GM12878 (cell line): ENCODE measurements around the gene CRELD2. TPM values are rescaled to one million over a fixed set of nuclear protein-coding genes. Genes with fewer than 3 reads are reported as not detected.

ENCODE experiments used
- ATAC-seq: fragments of 200-7000 bp; cut with Tn5 transposase; 3 replicates; pipeline ENCODE4 v1.9.1; 2020; ENCODE audit warnings: mild to moderate bottlenecking, moderate library complexity
- BruUV-seq: library from RNA; stranded (reverse); fragments of 400-500 nt; replicated peaks from 2 replicates; lab custom pipeline; 2021; lab: Mats Ljungman, UMichigan
- CTCF ChIA-PET: fragments of 300-600 bp; sonication (Branson Sonifier 250); formaldehyde crosslinking; extraction: SDS; loops from one replicate; lab custom pipeline; 2021; ENCODE audit warnings: inconsistent platforms; lab: Yijun Ruan, JAX
- POLR2A ChIA-PET: fragments of 350-600 bp; formaldehyde crosslinking; extraction: SDS; loops from one replicate; lab custom pipeline; 2021; ENCODE audit warnings: inconsistent platforms; lab: Charles Lee
- RAD21 ChIA-PET: fragments of 300-600 bp; sonication (Branson Sonifier 250); formaldehyde crosslinking; loops from one replicate; lab custom pipeline; 2023; ENCODE audit warnings: antibody characterized with exemption; ENCODE audit not compliant: unreplicated experiment; lab: Charles Lee
- SMC1A ChIA-PET: fragments of 300-600 bp; sonication (Branson Sonifier 250); formaldehyde crosslinking; loops from one replicate; lab custom pipeline; 2023; ENCODE audit not compliant: unreplicated experiment, uncharacterized antibody; lab: Charles Lee
- DNase-seq: peaks from one replicate; pipeline ENCODE4 v3.0.0-alpha.2; 2011; ENCODE audit warnings: low read depth, low spot score
- FAIRE-seq: peaks from 3 replicates; lab custom pipeline; 2011; peaks lifted over from hg19 to GRCh38; lab: Jason Lieb, UNC
- H2AFZ ChIP-seq: 2 replicates; pipeline ENCODE4 v1.6.0; 2011; ENCODE audit warnings: low read depth, low read length, control low read depth; ENCODE audit not compliant: control insufficient read depth
- H3K27ac ChIP-seq: 2 replicates; pipeline ENCODE4 v1.5.1; 2011; ENCODE audit warnings: control low read depth; ENCODE audit not compliant: control insufficient read depth, insufficient read depth
- H3K27me3 ChIP-seq, 2 experiments: replicated peaks in 1 of 2; 2 replicates each; pipeline versions ENCODE4 v1.6.0 to v1.6.1; 2011; ENCODE audit warnings: low read length in 1 of 2; ENCODE audit not compliant: control insufficient read depth in 2 of 2, insufficient read depth in 2 of 2
- H3K36me3 ChIP-seq, 2 experiments: 2 replicates each; pipeline ENCODE4 v1.5.1; 2011; ENCODE audit warnings: low read length in 1 of 2; ENCODE audit not compliant: control insufficient read depth in 2 of 2, insufficient read depth in 2 of 2
- H3K4me1 ChIP-seq: 2 replicates; pipeline ENCODE4 v1.6.1; 2011; ENCODE audit warnings: mild to moderate bottlenecking, low read length, moderate library complexity, mixed read lengths; ENCODE audit not compliant: control insufficient read depth, insufficient read depth
- H3K4me2 ChIP-seq: 2 replicates; pipeline ENCODE4 v1.6.0; 2011; ENCODE audit warnings: control low read depth; ENCODE audit not compliant: control insufficient read depth, insufficient read depth
- H3K4me3 ChIP-seq: fragments of 200-600 bp; sonication (generic); 2 replicates; pipeline ENCODE4 v1.5.1; 2016
- H3K79me2 ChIP-seq: 2 replicates; pipeline ENCODE4 v1.6.0; 2011; ENCODE audit warnings: low read length; ENCODE audit not compliant: control insufficient read depth, insufficient read depth
- H3K9ac ChIP-seq: 2 replicates; pipeline ENCODE4 v1.8.0; 2011; ENCODE audit warnings: low read length, control low read depth, mixed read lengths; ENCODE audit not compliant: control insufficient read depth, insufficient read depth
- H3K9me3 ChIP-seq: replicated peaks from 3 replicates; pipeline ENCODE4 v1.5.1; 2011; ENCODE audit warnings: mild to moderate bottlenecking, low read length; ENCODE audit not compliant: control insufficient read depth, insufficient read depth
- H4K20me1 ChIP-seq: 2 replicates; pipeline ENCODE4 v1.6.0; 2011; ENCODE audit not compliant: control insufficient read depth, insufficient read depth
- CHD4 ChIP-seq: fragments of 200-600 bp; sonication (generic); IDR thresholded peaks from 2 replicates; pipeline ENCODE4 v1.6.1; 2016; ENCODE audit warnings: mild to moderate bottlenecking
- CREM ChIP-seq: IDR thresholded peaks from 2 replicates; pipeline ENCODE4 v1.6.1; 2014; ENCODE audit warnings: antibody characterized with exemption, low read depth
- JUNB ChIP-seq: IDR thresholded peaks from 2 replicates; pipeline ENCODE4 v1.6.1; 2016; ENCODE audit warnings: antibody characterized with exemption, mild to moderate bottlenecking
- SREBF1 ChIP-seq: IDR thresholded peaks from 2 replicates; pipeline ENCODE4 v1.6.1; 2012; ENCODE audit warnings: mild to moderate bottlenecking, low read length
- ZNF217 ChIP-seq: fragments of 450-650 bp; IDR thresholded peaks from 2 replicates; pipeline ENCODE4 v1.6.1; 2017; ENCODE audit warnings: antibody characterized with exemption, mild to moderate bottlenecking
- WGBS: methylation state at CpG from one replicate; pipeline ENCODE4 v1.1.6; 2016; ENCODE audit warnings: low lambda C conversion rate; ENCODE audit not compliant: insufficient replicate concordance, insufficient coverage; ENCODE audit errors: missing lambda C conversion rate; 5-methylcytosine and 5-hydroxymethylcytosine counted together
- in situ Hi-C: fragments of 300-500 bp; cut with MboI; formaldehyde crosslinking; loops from 9 replicates; pipeline ENCODE4 v1.14.3; 2018; ENCODE audit warnings: mixed read lengths
- intact Hi-C: fragments of 100-400 bp; cut with micrococcal nuclease; formaldehyde crosslinking; loops from one replicate; pipeline ENCODE4 v1.14.2; 2022; ENCODE audit not compliant: unreplicated experiment
- polyA plus RNA-seq, 11 experiments: library from polyadenylated mRNA; depleted of rRNA in 4 of 11; unstranded in 6 of 11; stranded (reverse) in 5 of 11; fragments of >200 nt; fragmentation: Nextera tagmentation in 4 of 11; fragmentation: Illumina TruSeq in 1 of 11; extraction: Ambion mirVana in 4 of 11; extraction: Trizol in 1 of 11; gene quantifications; 1 replicate in 1 of 11; 2 replicates in 10 of 11; pipeline versions ENCODE4 v1.2.1 to v1.2.3, GENCODE V29; 2011 to 2016; ENCODE audit warnings: inconsistent platforms in 2 of 11, missing spikeins in 2 of 11, low read depth in 1 of 11
- total RNA-seq, 4 experiments: library from RNA; depleted of rRNA in 3 of 4; stranded (reverse); fragments of >200 nt in 3 of 4; fragmentation: Illumina TruSeq in 1 of 4; extraction: Trizol in 1 of 4; gene quantifications; 2 replicates each; pipeline versions ENCODE4 v1.2.1 to v1.2.3, GENCODE V29; 2013 to 2021
- TF ChIP-seq, protein P1 (sequence below): IDR thresholded peaks from 2 replicates; pipeline ENCODE4 v1.6.1; 2012; ENCODE audit warnings: improper control_type of control experiment, low read depth, low read length; ENCODE audit not compliant: insufficient replicate concordance

CRELD2 gene
- total and polyA plus RNA-seq, 10 of the 15 experiments (the other 5 are each of a cell fraction or from before 2014, with no cell fraction given) = 9.4 to 111 (median 25.9) TPM

DNA sequence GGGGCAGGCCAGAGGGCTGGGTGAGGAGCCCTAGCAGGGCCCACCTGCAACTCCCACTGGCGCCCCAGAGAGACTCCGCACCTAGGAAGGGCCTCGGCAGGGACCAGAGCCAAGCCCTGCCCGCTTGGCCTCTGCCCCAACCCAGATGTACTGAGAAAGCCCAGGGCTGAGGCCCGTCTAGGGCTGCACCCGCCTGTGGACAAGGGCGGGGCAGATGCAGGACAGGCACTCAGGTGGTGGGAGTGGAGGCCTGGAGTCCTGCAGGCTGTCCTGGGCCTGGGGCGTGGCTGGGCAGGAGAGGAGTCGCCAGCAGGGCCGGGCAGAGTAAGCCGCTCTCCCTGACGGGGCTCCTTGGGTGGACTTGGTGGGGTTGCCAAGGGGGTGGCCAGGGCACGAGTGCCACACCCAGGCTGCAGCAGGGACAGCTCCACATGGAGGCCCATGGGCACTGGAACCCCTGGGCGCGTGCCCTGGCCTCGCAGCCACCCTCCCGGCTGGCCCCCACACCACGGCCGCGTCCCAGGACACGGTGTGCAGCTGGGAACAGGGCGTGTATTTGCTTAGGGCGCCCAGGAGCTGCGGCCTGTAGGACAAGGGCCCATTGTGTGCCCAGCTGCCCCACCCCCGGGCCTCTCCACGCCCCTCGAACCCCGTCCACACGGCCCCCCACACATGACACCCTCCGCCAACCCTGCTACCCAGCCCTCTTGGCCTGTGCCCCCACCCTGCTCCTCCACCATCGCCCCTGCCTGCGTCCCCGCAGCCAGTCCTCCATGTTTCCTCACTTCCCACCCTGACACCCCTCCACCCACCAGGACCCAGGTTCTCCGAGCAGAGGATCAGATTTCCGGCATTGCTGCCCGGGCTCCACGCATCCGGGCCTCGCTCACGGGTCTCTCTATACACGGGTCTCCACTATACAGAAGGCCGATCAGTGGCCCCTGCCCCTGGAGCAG is 30.8 kb downstream of the CRELD2 start:
- no TSS peak for BruUV-seq
- no peaks in the 10 kb centered on the region for H3K9me3 ChIP-seq
- ATAC-seq (no peak), FAIRE-seq (no peak), DNase-seq (no peak)
- H3K4me1 ChIP-seq = peaks cover 4% of the 10 kb centered on the region; the same call in 1 of the 2 replicates
- no peak for TF ChIP-seq CHD4
- no peak for TF ChIP-seq SREBF1
- TF ChIP-seq CREM = no peak
- no peak for TF ChIP-seq ZNF217
- no peak for TF ChIP-seq JUNB
- TF ChIP-seq, protein P1, sequence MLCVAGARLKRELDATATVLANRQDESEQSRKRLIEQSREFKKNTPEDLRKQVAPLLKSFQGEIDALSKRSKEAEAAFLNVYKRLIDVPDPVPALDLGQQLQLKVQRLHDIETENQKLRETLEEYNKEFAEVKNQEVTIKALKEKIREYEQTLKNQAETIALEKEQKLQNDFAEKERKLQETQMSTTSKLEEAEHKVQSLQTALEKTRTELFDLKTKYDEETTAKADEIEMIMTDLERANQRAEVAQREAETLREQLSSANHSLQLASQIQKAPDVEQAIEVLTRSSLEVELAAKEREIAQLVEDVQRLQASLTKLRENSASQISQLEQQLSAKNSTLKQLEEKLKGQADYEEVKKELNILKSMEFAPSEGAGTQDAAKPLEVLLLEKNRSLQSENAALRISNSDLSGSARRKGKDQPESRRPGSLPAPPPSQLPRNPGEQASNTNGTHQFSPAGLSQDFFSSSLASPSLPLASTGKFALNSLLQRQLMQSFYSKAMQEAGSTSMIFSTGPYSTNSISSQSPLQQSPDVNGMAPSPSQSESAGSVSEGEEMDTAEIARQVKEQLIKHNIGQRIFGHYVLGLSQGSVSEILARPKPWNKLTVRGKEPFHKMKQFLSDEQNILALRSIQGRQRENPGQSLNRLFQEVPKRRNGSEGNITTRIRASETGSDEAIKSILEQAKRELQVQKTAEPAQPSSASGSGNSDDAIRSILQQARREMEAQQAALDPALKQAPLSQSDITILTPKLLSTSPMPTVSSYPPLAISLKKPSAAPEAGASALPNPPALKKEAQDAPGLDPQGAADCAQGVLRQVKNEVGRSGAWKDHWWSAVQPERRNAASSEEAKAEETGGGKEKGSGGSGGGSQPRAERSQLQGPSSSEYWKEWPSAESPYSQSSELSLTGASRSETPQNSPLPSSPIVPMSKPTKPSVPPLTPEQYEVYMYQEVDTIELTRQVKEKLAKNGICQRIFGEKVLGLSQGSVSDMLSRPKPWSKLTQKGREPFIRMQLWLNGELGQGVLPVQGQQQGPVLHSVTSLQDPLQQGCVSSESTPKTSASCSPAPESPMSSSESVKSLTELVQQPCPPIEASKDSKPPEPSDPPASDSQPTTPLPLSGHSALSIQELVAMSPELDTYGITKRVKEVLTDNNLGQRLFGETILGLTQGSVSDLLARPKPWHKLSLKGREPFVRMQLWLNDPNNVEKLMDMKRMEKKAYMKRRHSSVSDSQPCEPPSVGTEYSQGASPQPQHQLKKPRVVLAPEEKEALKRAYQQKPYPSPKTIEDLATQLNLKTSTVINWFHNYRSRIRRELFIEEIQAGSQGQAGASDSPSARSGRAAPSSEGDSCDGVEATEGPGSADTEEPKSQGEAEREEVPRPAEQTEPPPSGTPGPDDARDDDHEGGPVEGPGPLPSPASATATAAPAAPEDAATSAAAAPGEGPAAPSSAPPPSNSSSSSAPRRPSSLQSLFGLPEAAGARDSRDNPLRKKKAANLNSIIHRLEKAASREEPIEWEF = no peak
- ChIA-PET CTCF (no interaction called here), POLR2A (no interaction called here), RAD21 (no interaction called here), SMC1A (no interaction called here)
- no peak overlapping the region for H3K4me2 ChIP-seq
- H4K20me1 ChIP-seq = no peaks in the 10 kb centered on the region
- no peak overlapping the region for H3K27ac ChIP-seq
- in situ Hi-C loops (no loop called here), intact Hi-C loops (no loop called here)
- H3K36me3 ChIP-seq = no peaks in the 10 kb centered on the region
- no peak overlapping the region for H3K4me3 ChIP-seq
- no peaks in the 10 kb centered on the region for H3K27me3 ChIP-seq
- no peak overlapping the region for H3K9ac ChIP-seq
- peaks cover 3% of the 10 kb centered on the region for H3K79me2 ChIP-seq
- H2AFZ ChIP-seq = no peak overlapping the region
- 55% methylated on average over 34 of the region's 42 CpGs for WGBS
